BE2C (cell line): ENCODE data around the gene ZDHHC14.
"Not testable (repeated sequence)": the region's sequence is repeated elsewhere in the genome, so short reads cannot be mapped to it uniquely, and the experiment has no call there.

Experiments
- DNase-seq: peaks from one replicate; pipeline ENCODE4 v3.0.0-alpha.2; 2020
- H3K27me3 ChIP-seq: fragments of 250-450 bp; sonication (Bioruptor Pico); 2 replicates; pipeline ENCODE4 v1.5.1; 2020; ENCODE audit warnings: mild to moderate bottlenecking
- H3K36me3 ChIP-seq: fragments of 250-450 bp; sonication (Bioruptor Pico); 2 replicates; pipeline ENCODE4 v1.5.1; 2020; ENCODE audit warnings: mild to moderate bottlenecking
- H3K4me1 ChIP-seq: fragments of 250-450 bp; sonication (Bioruptor Pico); 2 replicates; pipeline ENCODE4 v1.5.1; 2020
- H3K4me3 ChIP-seq: 2 replicates; pipeline ENCODE4 v1.5.1; 2011; ENCODE audit warnings: low read depth, low read length
- H3K9me3 ChIP-seq: fragments of 250-450 bp; sonication (Bioruptor Pico); 2 replicates; pipeline ENCODE4 v1.5.1; 2020
- TF ChIP-seq, protein P1 (sequence below): IDR thresholded peaks from 2 replicates; pipeline ENCODE4 v1.5.1; 2012; ENCODE audit warnings: mild to moderate bottlenecking, low read depth, low read length

Gene ZDHHC14

DNA sequence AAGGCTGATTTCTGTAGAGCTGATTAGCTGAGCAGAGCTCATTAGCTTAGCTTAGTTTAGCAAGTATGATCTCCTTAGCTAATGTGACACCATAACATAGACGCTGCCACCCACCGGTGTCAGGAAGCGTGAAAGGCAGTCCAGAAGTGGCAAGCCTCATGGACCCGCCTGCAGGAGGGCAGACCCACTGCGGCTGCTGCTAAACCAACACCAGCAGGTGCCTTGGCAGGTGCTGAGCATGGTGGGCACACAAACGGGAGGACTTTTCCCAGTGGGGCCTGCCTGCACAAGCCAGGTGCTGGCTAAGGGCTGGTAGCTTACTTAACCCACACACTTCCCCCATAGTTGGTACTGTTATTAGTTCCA is 22.7 kb downstream of the ZDHHC14 start:
- Histone ChIP-seq H3K27me3 (no peaks in the 10 kb centered on the region), H3K36me3 (no peaks in the 10 kb centered on the region), H3K4me3 (no peak overlapping the region), H3K4me1 (no peaks in the 10 kb centered on the region; the same call in 1 of the 2 replicates), H3K9me3 (no peaks in the 10 kb centered on the region)
- DNase-seq, result no peak
- TF ChIP-seq, protein P1, sequence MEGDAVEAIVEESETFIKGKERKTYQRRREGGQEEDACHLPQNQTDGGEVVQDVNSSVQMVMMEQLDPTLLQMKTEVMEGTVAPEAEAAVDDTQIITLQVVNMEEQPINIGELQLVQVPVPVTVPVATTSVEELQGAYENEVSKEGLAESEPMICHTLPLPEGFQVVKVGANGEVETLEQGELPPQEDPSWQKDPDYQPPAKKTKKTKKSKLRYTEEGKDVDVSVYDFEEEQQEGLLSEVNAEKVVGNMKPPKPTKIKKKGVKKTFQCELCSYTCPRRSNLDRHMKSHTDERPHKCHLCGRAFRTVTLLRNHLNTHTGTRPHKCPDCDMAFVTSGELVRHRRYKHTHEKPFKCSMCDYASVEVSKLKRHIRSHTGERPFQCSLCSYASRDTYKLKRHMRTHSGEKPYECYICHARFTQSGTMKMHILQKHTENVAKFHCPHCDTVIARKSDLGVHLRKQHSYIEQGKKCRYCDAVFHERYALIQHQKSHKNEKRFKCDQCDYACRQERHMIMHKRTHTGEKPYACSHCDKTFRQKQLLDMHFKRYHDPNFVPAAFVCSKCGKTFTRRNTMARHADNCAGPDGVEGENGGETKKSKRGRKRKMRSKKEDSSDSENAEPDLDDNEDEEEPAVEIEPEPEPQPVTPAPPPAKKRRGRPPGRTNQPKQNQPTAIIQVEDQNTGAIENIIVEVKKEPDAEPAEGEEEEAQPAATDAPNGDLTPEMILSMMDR, result no peak

DNA sequence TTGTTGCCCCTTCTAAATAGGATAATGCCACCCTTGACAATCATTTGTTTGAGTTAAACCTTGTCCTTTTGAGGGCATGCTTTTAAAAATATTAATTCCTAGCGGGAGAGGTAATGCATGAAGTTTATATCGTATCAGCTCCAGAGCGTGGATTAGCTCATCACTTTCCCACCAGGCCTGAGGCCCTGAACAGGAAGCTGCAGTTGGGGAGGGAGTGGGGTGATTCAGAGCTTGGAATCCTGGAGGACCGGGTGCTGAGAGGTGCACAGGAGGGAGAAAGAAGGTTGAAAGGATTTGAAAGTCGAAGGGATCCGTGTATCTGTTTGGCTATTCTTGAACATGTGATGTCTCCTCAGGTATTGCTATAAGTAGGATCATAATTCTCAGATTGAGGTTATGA is 25.0 kb downstream of the ZDHHC14 start:
- Histone ChIP-seq H3K36me3 (no peaks in the 10 kb centered on the region), H3K4me1 (no peaks in the 10 kb centered on the region), H3K4me3 (no peak overlapping the region), H3K27me3 (no peaks in the 10 kb centered on the region), H3K9me3 (no peaks in the 10 kb centered on the region)
- TF ChIP-seq, protein P1, result no peak
- no peak for DNase-seq

- no peaks in the 10 kb centered on the region for H3K4me1 ChIP-seq
- no peak for DNase-seq
- H3K9me3 ChIP-seq, result no peaks in the 10 kb centered on the region
- H3K4me3 ChIP-seq, result no peak overlapping the region
- TF ChIP-seq, protein P1, result no peak
- no peaks in the 10 kb centered on the region for H3K27me3 ChIP-seq
- no peaks in the 10 kb centered on the region for H3K36me3 ChIP-seq
Measured at GRCh38 chr6:157406661-157407060, 25.7 kb downstream of the ZDHHC14 start.

- no peaks in the 10 kb centered on the region for H3K27me3 ChIP-seq
- no peak for DNase-seq
- TF ChIP-seq, protein P1, result no peak
- no peaks in the 10 kb centered on the region for H3K9me3 ChIP-seq
- no peaks in the 10 kb centered on the region for H3K4me1 ChIP-seq
- no peak overlapping the region for H3K4me3 ChIP-seq
- no peaks in the 10 kb centered on the region for H3K36me3 ChIP-seq
Measured at GRCh38 chr6:157407646-157408045, 26.7 kb downstream of the ZDHHC14 start.

DNA sequence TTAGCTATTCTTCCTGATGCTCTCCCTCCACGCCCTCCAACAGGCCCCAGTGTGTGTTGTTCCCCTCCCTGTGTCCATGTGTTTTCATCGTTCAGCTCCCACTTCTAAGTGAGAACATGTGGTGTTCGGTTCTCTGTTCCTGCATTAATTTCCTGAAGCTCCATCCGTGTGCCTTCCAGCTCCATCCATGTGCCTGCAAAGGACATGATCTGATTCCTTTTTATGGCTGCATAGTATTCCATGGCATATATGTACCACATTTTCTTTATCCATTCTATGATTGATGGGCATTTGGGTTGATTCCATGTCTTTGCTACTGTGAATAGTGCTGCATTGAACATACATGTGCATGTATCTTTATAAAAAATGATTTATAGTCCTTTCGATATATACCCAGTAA is 27.4 kb downstream of the ZDHHC14 start:
- not testable (repeated sequence) for H3K36me3 ChIP-seq, DNase-seq, H3K27me3 ChIP-seq, H3K4me3 ChIP-seq, H3K9me3 ChIP-seq, H3K4me1 ChIP-seq

DNA sequence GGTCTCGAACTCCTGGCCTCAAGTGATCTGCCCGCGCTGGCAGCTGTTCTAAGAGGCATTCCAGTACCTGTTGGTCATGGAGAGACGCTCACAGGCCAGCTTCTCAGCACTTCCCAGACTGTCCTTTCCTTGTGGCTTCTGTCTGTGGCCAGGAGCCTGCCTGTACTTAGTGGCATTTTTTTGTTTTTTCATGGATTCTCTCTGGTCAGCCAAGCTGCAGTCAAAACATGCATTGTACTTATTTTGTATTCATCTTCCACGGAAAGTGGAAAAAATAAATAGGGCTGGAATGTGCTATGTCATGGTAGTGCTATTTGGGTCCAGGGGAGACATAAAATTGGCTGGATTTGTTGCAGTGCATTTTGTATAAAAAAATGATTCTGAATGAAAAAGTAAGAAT is 29.1 kb downstream of the ZDHHC14 start:
- H3K36me3 ChIP-seq, result no peaks in the 10 kb centered on the region
- DNase-seq, result no peak
- H3K9me3 ChIP-seq, result no peaks in the 10 kb centered on the region
- H3K4me3 ChIP-seq, result no peak overlapping the region
- no peaks in the 10 kb centered on the region for H3K27me3 ChIP-seq
- no peaks in the 10 kb centered on the region for H3K4me1 ChIP-seq
- TF ChIP-seq, protein P1, result no peak

DNA sequence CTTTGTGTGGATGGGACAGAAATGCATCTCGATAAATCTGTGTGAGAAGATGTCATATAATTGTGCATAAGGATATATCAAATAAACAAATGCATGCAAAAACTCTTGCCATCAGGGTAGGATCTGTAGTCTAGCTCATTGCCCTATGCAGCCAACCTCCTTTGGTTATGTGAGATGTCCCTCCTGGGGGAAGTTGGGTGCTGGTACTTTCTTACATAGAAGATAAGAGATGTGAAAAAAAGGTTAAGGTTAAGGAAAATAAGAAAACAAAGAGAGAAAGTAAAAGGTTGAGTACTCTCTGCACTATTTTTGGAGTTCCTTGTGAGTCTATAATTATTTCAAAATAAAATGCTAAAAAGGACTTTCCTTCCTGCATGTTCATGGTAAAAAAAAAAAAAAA is 30.4 kb downstream of the ZDHHC14 start:
- TF ChIP-seq, protein P1, result no peak
- DNase-seq, result no peak
- Histone ChIP-seq H3K27me3 (no peaks in the 10 kb centered on the region), H3K4me1 (no peaks in the 10 kb centered on the region), H3K9me3 (no peaks in the 10 kb centered on the region), H3K4me3 (no peak overlapping the region), H3K36me3 (no peaks in the 10 kb centered on the region)
